WTC11 (cell line): ENCODE data around the gene ELP4. TPM values are rescaled to one million over a fixed set of nuclear protein-coding genes. Genes with fewer than 3 reads are reported as not detected.

Experiments
- ATAC-seq: fragments of 200-7000 bp; cut with Tn5 transposase; 2 replicates; pipeline ENCODE4 v1.10.0; 2021; ENCODE audit warnings: mild to moderate bottlenecking, moderate library complexity
- CTCF ChIA-PET: fragments of 300-600 bp; sonication (Branson Sonifier 250); formaldehyde crosslinking; loops from one replicate; lab custom pipeline; 2021; ENCODE audit warnings: antibody characterized with exemption; lab: Charles Lee
- POLR2A ChIA-PET: fragments of 350-600 bp; sonication (Branson Sonifier 250); formaldehyde crosslinking; loops from one replicate; lab custom pipeline; 2021; ENCODE audit warnings: antibody characterized with exemption; lab: Charles Lee
- DNase-seq: peaks from one replicate; pipeline ENCODE4 v3.0.0; 2021; ENCODE audit warnings: low spot score
- H3K27ac Mint-ChIP-seq: 2 replicates; pipeline ENCODE4 v1.8.0; 2021; ENCODE audit warnings: mixed read lengths
- H3K27me3 Mint-ChIP-seq: 2 replicates; pipeline ENCODE4 v1.8.0; 2021; ENCODE audit warnings: low read depth, mild to moderate bottlenecking, moderate library complexity, mixed read lengths
- H3K36me3 Mint-ChIP-seq: 2 replicates; pipeline ENCODE4 v1.8.0; 2021; ENCODE audit warnings: mixed read lengths
- H3K4me1 Mint-ChIP-seq: 2 replicates; pipeline ENCODE4 v1.8.0; 2022; ENCODE audit warnings: mixed read lengths
- H3K4me3 Mint-ChIP-seq: 2 replicates; pipeline ENCODE4 v1.8.0; 2021; ENCODE audit warnings: mild to moderate bottlenecking, moderate library complexity, mixed read lengths
- H3K9me3 Mint-ChIP-seq: 2 replicates; pipeline ENCODE4 v1.8.0; 2021; ENCODE audit warnings: mixed read lengths
- CBFB ChIP-seq: sonication (generic); formaldehyde crosslinking; IDR thresholded peaks from 2 replicates; pipeline ENCODE4 v1.8.1; 2022; ENCODE audit warnings: mild to moderate bottlenecking, low read depth, missing genetic modification reagents
- CREB1 ChIP-seq: sonication (generic); formaldehyde crosslinking; IDR thresholded peaks from 2 replicates; pipeline ENCODE4 v1.8.0; 2023; ENCODE audit warnings: mild to moderate bottlenecking, missing genetic modification reagents
- MXD4 ChIP-seq: fragments of 250-450 bp; sonication (Bioruptor Pico); IDR thresholded peaks from 2 replicates; pipeline ENCODE4 v1.8.0; 2021; ENCODE audit warnings: mild to moderate bottlenecking, moderate library complexity, borderline replicate concordance
- NFE2L1 ChIP-seq: sonication (generic); formaldehyde crosslinking; IDR thresholded peaks from 2 replicates; pipeline ENCODE4 v1.8.1; 2023; ENCODE audit warnings: missing genetic modification reagents
- NR1H2 ChIP-seq: sonication (generic); formaldehyde crosslinking; IDR thresholded peaks from 2 replicates; pipeline ENCODE4 v1.9.0; 2021; ENCODE audit warnings: mild to moderate bottlenecking, moderate library complexity, missing genetic modification reagents
- NR3C1 ChIP-seq: sonication (generic); formaldehyde crosslinking; conservative IDR thresholded peaks from 2 replicates; pipeline ENCODE4 v1.8.1; 2023; ENCODE audit warnings: low read depth, mild to moderate bottlenecking, missing genetic modification reagents
- SP1 ChIP-seq: sonication (generic); formaldehyde crosslinking; conservative IDR thresholded peaks from 2 replicates; pipeline ENCODE4 v1.8.1; 2022; ENCODE audit warnings: missing genetic modification reagents
- TCF7 ChIP-seq: sonication (generic); formaldehyde crosslinking; IDR thresholded peaks from 2 replicates; pipeline ENCODE4 v1.8.0; 2022; ENCODE audit warnings: mild to moderate bottlenecking, low read depth, missing genetic modification reagents, moderate library complexity
- ZNF219 ChIP-seq: sonication (generic); formaldehyde crosslinking; IDR thresholded peaks from 2 replicates; pipeline ENCODE4 v1.8.0; 2023; ENCODE audit warnings: missing genetic modification reagents, mild to moderate bottlenecking, borderline replicate concordance
- ZNF263 ChIP-seq: sonication (generic); formaldehyde crosslinking; IDR thresholded peaks from 2 replicates; pipeline ENCODE4 v1.8.1; 2022; ENCODE audit warnings: low read depth, mild to moderate bottlenecking, moderate library complexity, missing genetic modification reagents
- total RNA-seq: library from RNA; stranded (reverse); gene quantifications from 3 replicates; pipeline ENCODE4 v1.2.3, GENCODE V29; 2021
- TF ChIP-seq, protein P1 (sequence below): sonication (generic); formaldehyde crosslinking; IDR thresholded peaks from 2 replicates; pipeline ENCODE4 v1.8.1; 2022; ENCODE audit warnings: low read depth, mild to moderate bottlenecking, moderate library complexity, missing genetic modification reagents, borderline replicate concordance
- TF ChIP-seq, protein P2 (sequence below): fragments of 250-450 bp; sonication (Bioruptor Pico); conservative IDR thresholded peaks from 2 replicates; pipeline ENCODE4 v1.9.0; 2021; ENCODE audit warnings: mild to moderate bottlenecking
- TF ChIP-seq, protein P3 (sequence below): sonication (generic); formaldehyde crosslinking; IDR thresholded peaks from 2 replicates; pipeline ENCODE4 v1.8.1; 2023; ENCODE audit warnings: mild to moderate bottlenecking, moderate library complexity, missing genetic modification reagents

The ELP4 gene
- total RNA-seq, 1 experiment from 2014 or later = 14.6 TPM

DNA sequence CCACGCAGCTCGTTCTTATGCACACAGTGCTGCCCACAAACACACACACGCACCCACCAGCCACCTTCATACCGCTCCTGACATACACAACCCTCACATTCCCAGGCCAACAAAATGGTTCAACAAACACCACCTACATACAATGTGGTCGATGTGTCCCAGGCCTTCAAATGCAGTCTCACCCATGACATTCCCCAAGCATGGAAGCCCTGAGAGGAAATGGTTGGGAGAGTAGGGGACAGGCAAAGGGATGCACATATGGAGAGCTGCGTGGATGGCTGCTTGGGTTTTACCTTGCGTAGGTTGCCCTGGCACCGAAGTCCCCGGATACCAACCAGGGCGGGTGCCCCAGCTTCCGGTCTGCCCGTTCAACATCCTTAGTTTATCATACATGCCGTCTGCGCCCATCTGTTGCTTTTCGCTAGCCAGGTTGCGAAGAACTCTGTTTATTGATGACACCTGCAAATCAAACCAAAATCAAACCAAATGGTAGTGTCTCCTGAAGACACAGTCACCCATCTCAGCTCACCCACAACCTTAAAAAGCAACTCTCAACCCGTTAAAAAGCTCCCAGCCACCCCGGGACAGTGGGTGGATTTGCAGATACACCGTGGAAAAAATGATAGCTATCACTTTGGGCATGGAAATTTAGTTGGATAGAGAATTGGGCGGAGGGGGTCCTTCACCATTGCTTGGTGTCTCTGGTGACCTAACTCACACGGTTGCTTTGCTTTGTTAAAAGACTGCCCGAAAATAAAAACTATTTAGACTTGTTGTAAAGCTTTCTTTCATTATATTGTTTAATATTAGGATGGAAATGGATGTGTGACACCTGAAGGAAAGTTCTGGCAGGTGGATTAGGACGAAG is 291.1 kb downstream of the ELP4 start:
- no peak for DNase-seq
- Mint-ChIP-seq H3K9me3 (no peaks in the 10 kb centered on the region), H3K4me3 (peak overlapping the region; percentile 48), H3K36me3 (no peaks in the 10 kb centered on the region), H3K27ac (no peak overlapping the region), H3K4me1 (peaks cover 66% of the 10 kb centered on the region), H3K27me3 (peaks cover 100% of the 10 kb centered on the region)
- TF ChIP-seq, protein P1, sequence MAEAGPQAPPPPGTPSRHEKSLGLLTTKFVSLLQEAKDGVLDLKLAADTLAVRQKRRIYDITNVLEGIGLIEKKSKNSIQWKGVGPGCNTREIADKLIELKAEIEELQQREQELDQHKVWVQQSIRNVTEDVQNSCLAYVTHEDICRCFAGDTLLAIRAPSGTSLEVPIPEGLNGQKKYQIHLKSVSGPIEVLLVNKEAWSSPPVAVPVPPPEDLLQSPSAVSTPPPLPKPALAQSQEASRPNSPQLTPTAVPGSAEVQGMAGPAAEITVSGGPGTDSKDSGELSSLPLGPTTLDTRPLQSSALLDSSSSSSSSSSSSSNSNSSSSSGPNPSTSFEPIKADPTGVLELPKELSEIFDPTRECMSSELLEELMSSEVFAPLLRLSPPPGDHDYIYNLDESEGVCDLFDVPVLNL (CRISPR knock-in tag) = no peak
- no peak for TF ChIP-seq NR3C1
- TF ChIP-seq ZNF263 (CRISPR knock-in tag) = no peak
- TF ChIP-seq CREB1 = no peak
- TF ChIP-seq, protein P2, sequence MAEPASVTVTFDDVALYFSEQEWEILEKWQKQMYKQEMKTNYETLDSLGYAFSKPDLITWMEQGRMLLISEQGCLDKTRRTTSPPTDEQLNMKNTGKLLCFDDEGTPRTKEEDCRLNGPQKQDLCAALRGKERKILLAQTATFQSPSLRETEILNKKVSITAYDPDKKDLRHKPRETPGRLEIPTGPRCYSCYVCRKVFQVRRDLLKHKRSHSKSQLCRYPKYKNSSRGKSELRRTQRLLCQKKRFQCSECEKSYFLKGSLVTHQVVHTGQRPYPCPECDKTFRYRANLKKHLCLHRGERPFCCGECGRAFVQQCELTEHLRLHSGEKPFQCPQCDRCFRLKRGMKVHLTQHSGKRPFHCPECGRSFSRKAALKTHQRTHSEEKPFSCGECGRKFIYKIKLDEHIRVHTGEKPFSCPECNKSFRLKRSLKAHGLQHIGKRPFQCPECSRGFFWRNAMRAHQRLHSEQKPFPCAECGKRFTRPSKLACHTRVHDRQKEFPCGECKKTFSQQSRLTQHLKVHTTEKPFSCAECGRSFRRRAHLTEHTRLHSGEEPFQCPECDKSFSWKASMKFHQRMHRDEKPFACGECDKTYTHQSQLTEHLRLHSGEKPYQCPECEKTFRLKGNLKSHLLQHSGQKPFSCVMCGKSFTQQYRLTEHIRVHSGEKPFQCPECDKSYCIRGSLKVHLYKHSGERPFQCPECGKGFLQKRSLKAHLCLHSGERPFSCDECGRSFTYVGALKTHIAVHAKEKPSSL (CRISPR knock-in tag) = no peak
- no peak for TF ChIP-seq CBFB (CRISPR knock-in tag)
- TF ChIP-seq SP1 = no peak
- TF ChIP-seq ZNF219 = no peak
- no peak for ATAC-seq
- ChIA-PET POLR2A (interaction anchor here (1.1 kb wide), 1 partner anchor 19 kb away, joined by 3 read pairs; no protein-coding TSS in a partner anchor), CTCF (interaction anchor here (2.5 to 4.0 kb wide), 3 partner anchors 10 to 159 kb away, joined by 15 to 54 read pairs (median 44); no protein-coding TSS in a partner anchor)

DNA sequence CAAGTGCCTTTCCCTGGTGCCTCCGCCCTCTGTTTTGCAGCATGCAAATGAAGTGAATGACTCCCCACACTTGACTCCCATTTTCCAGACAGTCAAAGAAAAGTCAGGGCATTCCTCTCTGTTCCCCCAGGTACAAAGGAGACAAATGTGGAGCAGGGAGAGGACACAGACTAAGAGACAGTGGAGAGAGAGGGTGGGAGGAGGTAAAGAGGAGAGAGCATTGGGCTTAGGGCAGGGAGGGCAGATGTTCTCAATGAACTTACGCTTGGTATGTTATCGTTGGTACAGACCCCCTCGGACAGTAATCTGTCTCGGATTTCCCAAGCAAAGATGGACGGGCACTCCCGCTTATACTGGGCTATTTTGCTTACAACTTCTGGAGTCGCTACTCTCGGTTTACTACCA is 291.7 kb downstream of the ELP4 start:
- Mint-ChIP-seq H3K4me3 (no peak overlapping the region), H3K9me3 (no peaks in the 10 kb centered on the region), H3K36me3 (no peaks in the 10 kb centered on the region), H3K4me1 (peaks cover 67% of the 10 kb centered on the region), H3K27ac (no peak overlapping the region), H3K27me3 (peaks cover 100% of the 10 kb centered on the region)
- DNase-seq (no peak), ATAC-seq (no peak)
- ChIA-PET POLR2A (no interaction called here), CTCF (no interaction called here)
- no peak for TF ChIP-seq MXD4 (CRISPR knock-in tag)

DNA sequence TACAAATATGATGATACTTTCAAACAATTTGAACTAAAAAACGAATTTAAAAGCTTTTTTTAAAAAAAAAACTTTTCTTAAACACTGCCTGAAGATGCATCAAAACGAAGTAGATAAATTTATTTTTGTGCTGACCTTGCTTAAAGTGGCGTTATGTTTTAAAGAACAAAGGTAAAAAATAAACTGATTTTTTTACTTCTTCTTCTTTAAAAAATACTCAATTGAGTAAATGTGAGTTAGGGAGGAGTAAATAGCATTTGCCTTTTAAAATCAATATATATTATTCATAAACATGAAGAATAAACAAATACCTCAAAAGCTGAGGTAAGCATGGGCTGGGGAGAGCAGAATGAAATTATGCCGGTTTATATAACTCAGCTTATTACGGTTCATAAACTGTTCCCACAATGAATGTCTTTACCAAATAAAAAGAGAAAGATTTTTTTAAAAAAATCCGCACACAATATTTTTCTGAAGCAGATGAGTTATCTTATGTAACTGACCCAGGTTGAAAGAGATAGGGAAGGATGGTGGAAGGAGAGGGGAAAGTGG is 292.5 kb downstream of the ELP4 start:
- peaks cover 100% of the 10 kb centered on the region for H3K27me3 Mint-ChIP-seq
- CTCF ChIA-PET = interaction anchor here (1.0 kb wide), 1 partner anchor 18 kb away, joined by 5 read pairs; no protein-coding TSS in a partner anchor
- TF ChIP-seq CBFB (CRISPR knock-in tag) (no peak), TCF7 (no peak), NR1H2 (CRISPR knock-in tag) (no peak), ZNF263 (CRISPR knock-in tag) (no peak), NFE2L1 (CRISPR knock-in tag) (no peak)
- TF ChIP-seq, protein P3, sequence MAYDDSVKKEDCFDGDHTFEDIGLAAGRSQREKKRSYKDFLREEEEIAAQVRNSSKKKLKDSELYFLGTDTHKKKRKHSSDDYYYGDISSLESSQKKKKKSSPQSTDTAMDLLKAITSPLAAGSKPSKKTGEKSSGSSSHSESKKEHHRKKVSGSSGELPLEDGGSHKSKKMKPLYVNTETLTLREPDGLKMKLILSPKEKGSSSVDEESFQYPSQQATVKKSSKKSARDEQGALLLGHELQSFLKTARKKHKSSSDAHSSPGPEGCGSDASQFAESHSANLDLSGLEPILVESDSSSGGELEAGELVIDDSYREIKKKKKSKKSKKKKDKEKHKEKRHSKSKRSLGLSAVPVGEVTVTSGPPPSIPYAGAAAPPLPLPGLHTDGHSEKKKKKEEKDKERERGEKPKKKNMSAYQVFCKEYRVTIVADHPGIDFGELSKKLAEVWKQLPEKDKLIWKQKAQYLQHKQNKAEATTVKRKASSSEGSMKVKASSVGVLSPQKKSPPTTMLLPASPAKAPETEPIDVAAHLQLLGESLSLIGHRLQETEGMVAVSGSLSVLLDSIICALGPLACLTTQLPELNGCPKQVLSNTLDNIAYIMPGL (CRISPR knock-in tag) = no peak

More for the DNA sequence above, 292.5 kb downstream of the ELP4 start:
- POLR2A ChIA-PET = no interaction called here
- DNase-seq (no peak), ATAC-seq (no peak)
- Mint-ChIP-seq H3K4me3 (no peak overlapping the region), H3K4me1 (peaks cover 69% of the 10 kb centered on the region), H3K27ac (no peak overlapping the region), H3K9me3 (no peaks in the 10 kb centered on the region), H3K36me3 (no peaks in the 10 kb centered on the region)
